OCI-LY7 (cell line): ENCODE results near the gene NCK2.

Source experiments
- CTCF ChIP-seq: fragments of 200-600 bp; sonication (generic); conservative IDR thresholded peaks from 2 replicates; pipeline ENCODE4 v1.5.1; 2014; ENCODE audit warnings: mild to moderate bottlenecking, antibody characterized with exemption, low read length, moderate library complexity, mixed read lengths
- EZH2phosphoT487 ChIP-seq: fragments of 200-600 bp; sonication (generic); IDR thresholded peaks from 2 replicates; pipeline ENCODE4 v1.6.1; 2018; ENCODE audit warnings: low read depth, borderline replicate concordance, mild to moderate bottlenecking, mixed run types, antibody characterized with exemption, low read length, moderate library complexity, mixed read lengths

- TF ChIP-seq CTCF, result no peak
- no peak for TF ChIP-seq EZH2phosphoT487
Observed at GRCh38 chr2:105836341-105836740, 91.6 kb downstream of the NCK2 start.
